ENCODE results near the gene KRTCAP2. TPM values are rescaled to one million over a fixed set of nuclear protein-coding genes. Genes with fewer than 3 reads are reported as not detected.

Gene KRTCAP2
- total RNA-seq, 1 experiment from 2014 or later, result 156 TPM

DNA sequence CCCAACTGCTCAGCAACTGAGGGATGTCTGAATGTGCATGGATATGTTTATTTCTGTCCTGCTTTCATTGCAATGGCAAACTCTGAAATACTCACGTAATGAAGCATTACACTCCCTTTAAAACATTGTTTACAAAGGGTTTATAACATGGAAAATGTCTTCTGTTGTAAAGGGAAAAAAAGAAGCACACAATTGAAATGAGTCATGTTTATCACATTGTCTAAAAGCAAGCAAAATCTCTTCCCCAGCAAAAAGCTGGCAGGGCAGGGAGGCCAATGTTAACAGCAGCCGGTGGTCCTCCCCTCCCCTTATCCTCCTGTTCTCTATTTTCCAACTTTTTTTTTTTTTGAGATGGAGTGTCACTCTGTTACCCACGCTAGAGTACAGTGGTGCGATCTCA lies 49.3 kb downstream of the KRTCAP2 start:
- H3K4me1 ChIP-seq (replicated peaks; ENCODE audit: insufficient read depth), result peaks cover 39% of the 10 kb centered on the region
- H3K9me2 ChIP-seq (ENCODE audit: insufficient read depth), result no peaks in the 10 kb centered on the region
- H3K36me3 ChIP-seq (ENCODE audit: low read depth), result no peaks in the 10 kb centered on the region
- no peaks in the 10 kb centered on the region for H3K9me3 ChIP-seq (ENCODE audit: insufficient read depth, low read depth)
- BruUV-seq (replicated peaks), result no TSS peak
- ChIA-PET CTCF (no interaction called here), POLR2A (ENCODE audit: unreplicated experiment) (no interaction called here)
- DNase-seq, result peak in 1 of 2 experiments; percentile 63
- peaks cover 47% of the 10 kb centered on the region for H3F3A ChIP-seq (ENCODE audit: insufficient read depth, low read depth)
- H4K20me1 ChIP-seq (ENCODE audit: insufficient read depth), result no peaks in the 10 kb centered on the region
- intact Hi-C loops (cut with micrococcal nuclease; ENCODE audit: unreplicated experiment), result loop anchor here (1.0 kb wide), 1 partner anchor 16 kb away; the partner anchor contains the start of gene DPM3
- H3K27me3 ChIP-seq (ENCODE audit: insufficient read depth, low read depth), result no peaks in the 10 kb centered on the region
- peaks cover 10% of the 10 kb centered on the region for H3K79me2 ChIP-seq (ENCODE audit: low read depth)
- H3K27ac ChIP-seq, result peak overlapping the region; percentile 57
- H3K4me2 ChIP-seq, result peak overlapping the region; percentile 48
- H3K4me3 ChIP-seq, result no peak overlapping the region
- H2AFZ ChIP-seq, result no peak overlapping the region
- TF ChIP-seq EZH2 (IDR thresholded peaks at IDR 0.05; ENCODE audit: low read depth), result no peak
- TF ChIP-seq, protein P1, sequence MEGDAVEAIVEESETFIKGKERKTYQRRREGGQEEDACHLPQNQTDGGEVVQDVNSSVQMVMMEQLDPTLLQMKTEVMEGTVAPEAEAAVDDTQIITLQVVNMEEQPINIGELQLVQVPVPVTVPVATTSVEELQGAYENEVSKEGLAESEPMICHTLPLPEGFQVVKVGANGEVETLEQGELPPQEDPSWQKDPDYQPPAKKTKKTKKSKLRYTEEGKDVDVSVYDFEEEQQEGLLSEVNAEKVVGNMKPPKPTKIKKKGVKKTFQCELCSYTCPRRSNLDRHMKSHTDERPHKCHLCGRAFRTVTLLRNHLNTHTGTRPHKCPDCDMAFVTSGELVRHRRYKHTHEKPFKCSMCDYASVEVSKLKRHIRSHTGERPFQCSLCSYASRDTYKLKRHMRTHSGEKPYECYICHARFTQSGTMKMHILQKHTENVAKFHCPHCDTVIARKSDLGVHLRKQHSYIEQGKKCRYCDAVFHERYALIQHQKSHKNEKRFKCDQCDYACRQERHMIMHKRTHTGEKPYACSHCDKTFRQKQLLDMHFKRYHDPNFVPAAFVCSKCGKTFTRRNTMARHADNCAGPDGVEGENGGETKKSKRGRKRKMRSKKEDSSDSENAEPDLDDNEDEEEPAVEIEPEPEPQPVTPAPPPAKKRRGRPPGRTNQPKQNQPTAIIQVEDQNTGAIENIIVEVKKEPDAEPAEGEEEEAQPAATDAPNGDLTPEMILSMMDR (conservative IDR thresholded peaks at IDR 0.05), result no peak

- no peak for TF ChIP-seq EZH2 (IDR thresholded peaks at IDR 0.05; ENCODE audit: low read depth)
- TF ChIP-seq, protein P1 (conservative IDR thresholded peaks at IDR 0.05), result no peak
- Histone ChIP-seq H3F3A (ENCODE audit: insufficient read depth, low read depth) (peaks cover 38% of the 10 kb centered on the region), H3K36me3 (ENCODE audit: low read depth) (no peaks in the 10 kb centered on the region), H3K4me3 (no peak overlapping the region), H3K9me3 (ENCODE audit: insufficient read depth, low read depth) (no peaks in the 10 kb centered on the region), H2AFZ (no peak overlapping the region), H3K27ac (no peak overlapping the region), H3K4me2 (no peak overlapping the region), H3K9me2 (ENCODE audit: insufficient read depth) (no peaks in the 10 kb centered on the region), H4K20me1 (ENCODE audit: insufficient read depth) (no peaks in the 10 kb centered on the region), H3K27me3 (ENCODE audit: insufficient read depth, low read depth) (no peaks in the 10 kb centered on the region), H3K4me1 (replicated peaks; ENCODE audit: insufficient read depth) (peaks cover 39% of the 10 kb centered on the region), H3K79me2 (ENCODE audit: low read depth) (no peaks in the 10 kb centered on the region)
- CTCF ChIA-PET, result interaction anchor here (0.6 kb wide), 1 partner anchor 10 kb away, joined by 5 read pairs; no protein-coding TSS in a partner anchor
- no TSS peak for BruUV-seq (replicated peaks)
- POLR2A ChIA-PET (ENCODE audit: unreplicated experiment), result no interaction called here
- intact Hi-C loops (cut with micrococcal nuclease; ENCODE audit: unreplicated experiment), result no loop called here
- no peak for DNase-seq
Measured at GRCh38 chr1:155122308-155122707, 50.8 kb downstream of the KRTCAP2 start.

DNA sequence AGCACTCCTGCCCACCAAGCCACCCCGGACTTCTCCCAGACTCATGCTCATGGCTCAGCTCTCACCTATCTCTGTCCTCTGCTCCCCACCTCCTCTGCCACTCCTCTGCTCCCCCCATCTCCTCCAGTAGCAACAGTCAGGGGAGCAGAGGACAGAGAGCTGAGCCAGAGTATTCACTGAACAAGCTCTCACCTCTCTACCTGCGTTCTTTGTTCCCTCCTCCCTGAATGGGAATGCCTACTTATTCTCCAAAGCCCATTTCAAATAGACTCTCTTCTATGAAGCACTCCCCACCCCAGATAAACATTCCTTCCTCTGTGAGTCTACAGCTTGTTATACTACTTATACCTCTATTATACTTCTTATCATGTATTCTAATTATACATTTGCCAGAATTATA lies 51.9 kb downstream of the KRTCAP2 start:
- POLR2A ChIA-PET (ENCODE audit: unreplicated experiment), result no interaction called here
- Histone ChIP-seq H3K9me3 (ENCODE audit: insufficient read depth, low read depth) (no peaks in the 10 kb centered on the region), H3K27me3 (ENCODE audit: insufficient read depth, low read depth) (no peaks in the 10 kb centered on the region), H3K9me2 (ENCODE audit: insufficient read depth) (no peaks in the 10 kb centered on the region), H3K4me1 (replicated peaks; ENCODE audit: insufficient read depth) (peaks cover 31% of the 10 kb centered on the region), H2AFZ (no peak overlapping the region), H3F3A (ENCODE audit: insufficient read depth, low read depth) (peaks cover 33% of the 10 kb centered on the region), H3K36me3 (ENCODE audit: low read depth) (no peaks in the 10 kb centered on the region), H3K79me2 (ENCODE audit: low read depth) (no peaks in the 10 kb centered on the region), H4K20me1 (ENCODE audit: insufficient read depth) (no peaks in the 10 kb centered on the region), H3K4me2 (no peak overlapping the region), H3K27ac (no peak overlapping the region), H3K4me3 (no peak overlapping the region)
- no peak for TF ChIP-seq EZH2 (IDR thresholded peaks at IDR 0.05; ENCODE audit: low read depth)
- TF ChIP-seq, protein P1 (conservative IDR thresholded peaks at IDR 0.05), result no peak
- intact Hi-C loops (cut with micrococcal nuclease; ENCODE audit: unreplicated experiment), result no loop called here
- no TSS peak for BruUV-seq (replicated peaks)
- CTCF ChIA-PET, result interaction anchor here (0.5 kb wide), 1 partner anchor 46 kb away, joined by 3 read pairs; no protein-coding TSS in a partner anchor
- DNase-seq, result no peak

Data from PC-9 (cell line).